ENCODE results near the gene QSOX2. TPM values are rescaled to one million over a fixed set of nuclear protein-coding genes. Genes with fewer than 3 reads are reported as not detected.

The QSOX2 gene
- total RNA-seq, 1 experiment from 2014 or later, result 19.3 TPM

DNA sequence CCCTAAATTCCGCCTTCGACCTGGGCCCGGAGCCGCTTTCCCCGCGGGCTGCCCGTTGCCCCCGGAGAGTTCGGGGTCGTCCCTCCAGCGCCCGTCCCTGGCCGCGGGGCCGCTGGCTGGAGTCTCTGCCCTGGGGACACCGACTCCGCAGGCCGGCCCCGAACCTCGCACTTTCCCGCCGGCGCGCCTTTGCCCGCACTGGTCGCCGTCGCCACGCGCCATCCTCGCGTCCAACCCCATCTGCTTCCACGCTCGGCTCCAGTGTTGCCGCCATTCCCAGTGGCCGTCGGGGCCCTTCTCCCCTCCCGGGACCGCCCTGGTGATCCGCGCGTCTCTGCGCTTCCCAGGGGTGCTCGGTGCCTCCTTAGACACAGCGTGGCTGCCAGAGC is 51.7 kb downstream of the QSOX2 start:
- no peak overlapping the region for H3K27ac ChIP-seq
- peaks cover 68% of the 10 kb centered on the region for H3K27me3 ChIP-seq (replicated peaks)
- no peaks in the 10 kb centered on the region for H3K9me3 ChIP-seq (replicated peaks)
- no peak overlapping the region for H3K4me3 ChIP-seq
- H3K36me3 ChIP-seq, result no peaks in the 10 kb centered on the region
- H3K4me1 ChIP-seq (replicated peaks), result no peaks in the 10 kb centered on the region
- no peak for DNase-seq (ENCODE audit: low read depth in 1 of 2, low spot score in 2 of 2)

DNA sequence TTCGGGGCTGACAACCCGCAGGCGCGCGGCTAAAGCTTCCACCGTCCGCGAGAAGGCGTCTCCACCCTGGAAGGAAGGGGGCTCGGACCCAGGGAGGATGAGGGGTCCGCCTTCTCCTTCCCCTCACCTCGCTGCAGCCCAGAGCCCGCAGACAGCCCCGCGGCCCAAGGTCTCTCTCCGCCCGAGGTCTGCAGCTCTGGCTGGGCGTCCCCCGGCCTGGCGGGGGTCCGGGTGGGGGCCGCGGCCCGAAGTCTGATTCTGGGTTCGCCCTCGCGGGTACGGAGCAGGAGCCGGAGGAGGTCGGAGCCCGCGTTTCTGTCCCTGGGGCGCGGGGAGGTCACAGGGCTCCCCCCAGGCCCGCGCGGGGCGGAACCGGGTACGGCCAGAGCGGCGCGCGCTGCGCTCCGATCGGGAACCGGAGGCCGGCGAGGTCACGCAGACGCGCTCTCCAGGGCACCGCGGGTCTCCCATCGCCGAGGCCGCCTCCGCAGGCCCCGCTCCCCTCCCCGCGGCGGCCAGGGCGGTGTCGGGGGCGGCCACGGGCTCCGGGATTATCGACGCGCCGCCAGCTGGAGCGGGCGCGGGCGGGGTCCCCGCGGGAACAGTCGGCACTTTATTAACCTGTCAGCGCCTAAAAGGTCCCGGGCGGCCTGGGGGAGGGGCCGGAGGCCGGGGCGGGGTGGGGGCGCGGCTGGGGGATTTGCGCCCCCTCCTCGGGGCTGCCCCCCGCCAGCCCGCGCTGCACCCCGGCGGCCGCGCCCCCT is 52.3 kb downstream of the QSOX2 start:
- no peak overlapping the region for H3K4me3 ChIP-seq
- no peaks in the 10 kb centered on the region for H3K4me1 ChIP-seq (replicated peaks)
- no peak overlapping the region for H3K27ac ChIP-seq
- DNase-seq (ENCODE audit: low read depth in 1 of 2, low spot score in 2 of 2), result no peak
- H3K27me3 ChIP-seq (replicated peaks), result peaks cover 63% of the 10 kb centered on the region
- H3K36me3 ChIP-seq, result no peaks in the 10 kb centered on the region
- no peaks in the 10 kb centered on the region for H3K9me3 ChIP-seq (replicated peaks)

DNA sequence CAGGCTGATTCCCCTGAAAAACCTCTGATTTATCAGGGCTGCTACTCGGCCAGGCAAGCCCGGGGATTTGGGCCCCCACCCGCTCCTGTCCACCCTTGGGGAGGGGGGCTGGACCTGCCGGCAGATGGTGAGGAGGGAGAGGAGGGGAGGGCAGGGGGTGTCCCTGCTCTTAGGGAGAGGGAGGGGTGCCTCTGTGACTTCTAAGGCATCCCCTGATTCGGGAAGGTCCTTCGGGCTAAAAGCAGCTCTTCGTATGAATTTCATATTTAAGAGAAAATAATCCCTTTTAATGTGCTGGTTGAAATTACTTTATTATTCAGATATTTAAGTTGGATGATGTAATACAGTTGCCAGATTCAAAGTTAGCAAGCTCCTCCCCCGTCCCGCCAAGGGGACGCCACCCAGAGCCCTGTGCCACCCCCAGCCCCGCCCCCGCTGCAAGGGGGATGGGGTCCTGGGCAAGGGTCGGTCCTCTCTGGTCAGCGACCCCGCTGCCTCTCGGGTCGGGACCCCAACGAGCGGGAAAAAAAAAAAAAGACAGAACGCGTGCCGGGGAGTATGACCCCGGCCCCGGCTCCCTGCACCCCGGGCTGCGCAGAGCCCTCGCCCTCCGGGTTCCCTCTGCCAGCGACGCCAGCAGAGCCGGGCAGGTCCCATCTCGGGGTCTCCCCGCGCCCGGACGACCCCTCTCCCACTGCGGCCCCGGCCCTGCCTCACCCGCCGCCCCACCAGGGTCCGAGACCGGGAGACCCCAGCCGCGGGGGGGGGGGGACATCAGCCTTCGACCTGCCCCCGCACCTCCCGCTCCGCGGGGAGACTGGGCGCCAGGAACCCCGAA is 53.1 kb downstream of the QSOX2 start:
- Histone ChIP-seq H3K36me3 (no peaks in the 10 kb centered on the region), H3K27me3 (replicated peaks) (peaks cover 59% of the 10 kb centered on the region), H3K9me3 (replicated peaks) (no peaks in the 10 kb centered on the region), H3K4me3 (no peak overlapping the region), H3K4me1 (replicated peaks) (no peaks in the 10 kb centered on the region), H3K27ac (no peak overlapping the region)
- no peak for DNase-seq (ENCODE audit: low read depth in 1 of 2, low spot score in 2 of 2)

DNA sequence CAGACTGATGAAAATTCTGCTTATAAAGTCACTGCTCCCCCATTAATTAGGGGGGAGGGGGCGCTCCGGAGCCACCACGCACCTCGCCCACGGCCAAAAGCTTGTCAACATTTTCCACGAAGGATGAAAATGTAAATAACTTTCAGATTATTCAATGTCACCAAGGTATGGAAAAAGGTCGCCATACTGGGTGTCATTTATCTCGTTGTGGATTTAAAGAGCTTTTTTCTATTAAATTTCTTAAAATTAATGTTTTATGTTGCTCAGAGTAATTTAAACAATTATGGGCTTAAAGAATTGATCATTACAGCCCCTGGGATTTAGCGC is 53.7 kb downstream of the QSOX2 start:
- no peaks in the 10 kb centered on the region for H3K4me1 ChIP-seq (replicated peaks)
- no peaks in the 10 kb centered on the region for H3K36me3 ChIP-seq
- no peak overlapping the region for H3K4me3 ChIP-seq
- H3K27me3 ChIP-seq (replicated peaks), result peaks cover 59% of the 10 kb centered on the region
- no peak for DNase-seq (ENCODE audit: low read depth in 1 of 2, low spot score in 2 of 2)
- no peaks in the 10 kb centered on the region for H3K9me3 ChIP-seq (replicated peaks)
- no peak overlapping the region for H3K27ac ChIP-seq

DNA sequence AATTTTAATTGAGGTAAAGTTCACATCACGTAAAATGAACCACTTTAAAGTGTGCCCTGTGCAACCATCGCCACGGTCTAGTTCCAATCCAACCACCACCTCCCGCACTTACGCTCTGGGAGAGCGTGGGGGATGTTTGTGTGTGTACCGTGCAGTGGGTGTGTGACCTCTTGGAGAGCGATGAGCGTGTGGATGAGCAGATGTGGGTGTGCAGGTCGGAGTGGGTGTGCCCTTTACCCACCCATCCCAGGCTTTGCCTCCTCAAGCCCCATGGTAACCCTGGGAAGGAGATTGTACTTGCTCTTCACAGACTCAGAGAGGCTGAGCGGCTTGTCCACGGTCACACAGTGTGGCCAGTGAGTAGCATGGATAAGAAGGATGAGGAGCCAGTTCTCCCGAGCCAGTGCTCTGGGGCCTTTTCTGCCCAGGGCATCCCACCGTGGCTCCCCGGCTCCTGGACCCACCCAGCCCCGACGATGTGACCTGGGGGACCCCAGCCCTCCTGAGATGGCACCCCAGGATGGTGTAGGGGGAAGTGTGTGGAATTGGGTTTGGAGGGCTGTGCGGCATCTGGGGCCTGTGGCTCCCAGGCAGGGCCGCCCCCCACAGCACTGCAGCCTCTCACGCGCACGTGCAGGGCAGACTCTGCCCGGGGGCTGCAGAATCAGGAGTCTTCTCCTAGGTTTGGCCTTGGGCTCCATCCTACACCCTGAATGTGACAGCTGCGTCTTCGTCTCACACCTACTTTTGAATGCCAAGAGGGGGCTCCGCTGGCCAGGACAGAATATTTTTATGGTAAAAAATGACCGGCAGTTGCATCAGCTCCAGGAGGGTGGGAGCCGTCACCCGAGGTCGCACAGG is 54.3 kb downstream of the QSOX2 start:
- Histone ChIP-seq H3K27me3 (replicated peaks) (peaks cover 53% of the 10 kb centered on the region), H3K27ac (no peak overlapping the region), H3K4me1 (replicated peaks) (no peaks in the 10 kb centered on the region), H3K36me3 (no peaks in the 10 kb centered on the region), H3K4me3 (no peak overlapping the region), H3K9me3 (replicated peaks) (no peaks in the 10 kb centered on the region)
- DNase-seq (ENCODE audit: low read depth in 1 of 2, low spot score in 2 of 2), result no peak

DNA sequence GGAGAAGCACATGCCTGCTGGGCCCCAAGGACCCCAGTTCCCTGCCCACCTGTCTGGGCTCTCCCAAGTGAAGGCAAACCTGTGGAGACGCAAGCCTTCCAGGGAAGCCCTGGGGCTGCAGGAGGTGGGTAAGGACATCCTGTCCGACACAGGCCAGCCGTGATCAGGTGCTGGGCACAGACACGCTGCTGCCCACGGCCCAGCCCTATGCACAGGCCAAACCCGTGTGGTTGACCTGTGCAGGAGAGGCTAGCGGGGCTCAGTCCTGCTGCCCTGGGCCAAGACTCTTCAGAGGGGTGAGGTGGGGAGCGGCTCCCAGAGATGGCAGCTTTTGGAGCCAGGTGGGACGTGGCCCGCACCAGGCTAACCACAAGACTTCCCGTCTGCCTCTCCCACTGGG is 55.0 kb downstream of the QSOX2 start:
- H3K27me3 ChIP-seq (replicated peaks), result peaks cover 48% of the 10 kb centered on the region
- no peaks in the 10 kb centered on the region for H3K36me3 ChIP-seq
- no peak for DNase-seq (ENCODE audit: low read depth in 1 of 2, low spot score in 2 of 2)
- no peak overlapping the region for H3K4me3 ChIP-seq
- no peaks in the 10 kb centered on the region for H3K9me3 ChIP-seq (replicated peaks)
- H3K4me1 ChIP-seq (replicated peaks), result no peaks in the 10 kb centered on the region
- no peak overlapping the region for H3K27ac ChIP-seq

DNA sequence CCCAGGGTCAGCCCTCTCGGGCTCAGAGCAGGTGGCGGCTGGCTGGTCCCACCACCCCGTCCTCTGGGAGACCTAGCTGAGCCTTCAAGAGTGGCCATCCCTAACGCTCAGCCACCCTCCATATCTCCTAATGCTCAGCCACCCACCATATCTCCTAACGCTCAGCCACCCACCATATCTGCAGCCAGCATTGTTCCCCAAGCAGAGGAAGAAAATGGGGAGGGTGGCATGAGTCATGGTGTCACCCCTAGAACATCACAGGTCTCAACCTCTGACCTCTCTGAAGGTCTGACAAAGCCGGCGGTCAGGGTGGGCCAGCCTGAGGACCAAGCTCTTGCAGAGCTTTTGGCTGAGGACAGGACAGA is 55.4 kb downstream of the QSOX2 start:
- no peak overlapping the region for H3K27ac ChIP-seq
- no peaks in the 10 kb centered on the region for H3K9me3 ChIP-seq (replicated peaks)
- H3K27me3 ChIP-seq (replicated peaks), result peaks cover 46% of the 10 kb centered on the region
- no peaks in the 10 kb centered on the region for H3K4me1 ChIP-seq (replicated peaks)
- no peak overlapping the region for H3K4me3 ChIP-seq
- no peaks in the 10 kb centered on the region for H3K36me3 ChIP-seq
- no peak for DNase-seq (ENCODE audit: low read depth in 1 of 2, low spot score in 2 of 2)

DNA sequence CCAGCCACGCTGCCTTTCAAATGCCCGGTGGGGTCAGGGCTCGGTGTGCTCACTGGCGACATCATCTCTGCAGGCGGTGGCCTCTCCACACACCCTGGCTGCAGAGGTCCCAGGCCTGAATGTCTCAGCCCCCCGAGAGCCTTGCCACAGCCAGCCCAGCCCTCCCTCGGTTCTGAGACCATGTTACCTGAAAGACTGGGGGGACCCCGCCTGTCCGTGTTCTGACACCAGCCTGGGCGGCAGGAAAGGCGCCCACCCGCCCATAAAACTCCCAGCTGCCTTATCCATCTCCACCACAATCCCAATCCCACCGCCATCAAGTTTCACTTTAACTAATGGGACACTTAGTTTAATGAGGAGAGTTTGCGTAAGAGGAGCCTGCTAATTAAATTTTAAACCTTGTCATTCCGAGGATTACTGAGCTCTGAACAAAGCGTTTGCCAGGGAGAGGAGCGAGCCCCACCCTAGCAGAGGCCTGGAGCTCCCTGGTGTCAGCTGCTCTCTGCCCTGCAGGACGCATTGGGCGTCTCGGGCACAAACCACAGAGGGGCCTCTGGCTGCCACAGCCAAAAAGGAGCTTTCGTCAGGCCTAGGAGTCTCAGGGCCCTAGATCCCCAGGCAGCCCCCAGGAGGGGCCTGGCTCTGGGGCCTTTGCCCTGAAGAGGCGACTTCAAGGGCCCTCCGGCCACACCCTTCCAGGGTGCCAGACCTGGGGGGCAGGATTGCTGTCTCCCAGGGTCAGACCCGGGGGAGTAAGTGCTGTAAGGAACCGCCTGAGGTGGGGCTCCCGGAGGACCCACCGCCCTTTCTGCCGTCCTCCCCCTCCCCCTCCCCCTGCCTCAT is 56.0 kb downstream of the QSOX2 start:
- Histone ChIP-seq H3K27me3 (replicated peaks) (peaks cover 44% of the 10 kb centered on the region), H3K4me1 (replicated peaks) (no peaks in the 10 kb centered on the region), H3K36me3 (no peaks in the 10 kb centered on the region), H3K9me3 (replicated peaks) (no peaks in the 10 kb centered on the region), H3K4me3 (no peak overlapping the region), H3K27ac (no peak overlapping the region)
- no peak for DNase-seq (ENCODE audit: low read depth in 1 of 2, low spot score in 2 of 2)

DNA sequence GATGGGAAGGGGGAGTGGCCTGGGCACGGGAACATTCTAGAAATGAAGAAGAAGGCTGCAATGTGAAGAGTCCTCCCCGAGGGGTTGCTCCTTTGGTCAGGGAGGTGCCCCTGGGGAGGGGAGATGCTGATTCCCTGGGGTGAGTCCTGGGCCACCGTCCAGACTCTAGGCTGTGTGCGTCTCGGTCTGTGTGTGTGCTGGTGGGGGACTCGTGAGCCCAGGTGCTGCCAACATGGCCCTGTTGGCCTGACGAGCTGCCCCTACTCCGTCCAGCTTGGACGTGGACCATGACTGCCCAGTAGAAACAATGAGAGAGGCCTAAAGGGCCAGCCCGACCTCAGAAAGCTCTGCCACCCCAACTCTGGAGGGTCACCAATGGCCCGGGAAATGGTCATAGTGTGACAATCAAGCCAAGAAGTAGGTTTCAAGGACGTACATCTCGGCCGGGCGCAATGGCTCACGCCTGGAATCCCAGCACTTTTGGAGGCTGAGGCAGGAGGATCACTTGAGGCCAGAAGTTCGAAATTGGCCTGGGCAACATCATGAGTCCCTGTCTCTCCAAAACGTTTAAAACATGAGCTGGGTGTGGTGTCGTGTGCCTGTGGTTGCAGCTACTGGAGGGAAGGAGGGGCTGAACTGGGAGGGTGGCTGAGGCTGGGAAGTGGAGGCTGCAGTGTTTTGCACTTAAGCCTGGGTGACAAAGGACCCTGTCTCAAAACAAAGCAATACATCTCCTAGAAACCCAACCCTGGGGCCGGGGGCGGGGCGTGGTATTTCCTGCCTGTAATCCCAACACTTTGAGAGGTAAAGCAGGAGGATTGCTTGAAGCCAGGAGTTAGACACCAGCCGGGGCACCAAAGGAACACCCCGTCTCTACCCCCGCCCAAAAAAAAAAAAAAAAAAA is 57.7 kb downstream of the QSOX2 start:
- Histone ChIP-seq H3K4me1 (replicated peaks) (no peaks in the 10 kb centered on the region), H3K27ac (no peak overlapping the region), H3K27me3 (replicated peaks) (peaks cover 40% of the 10 kb centered on the region), H3K4me3 (no peak overlapping the region), H3K9me3 (replicated peaks) (no peaks in the 10 kb centered on the region), H3K36me3 (no peaks in the 10 kb centered on the region)
- no peak for DNase-seq (ENCODE audit: low read depth in 1 of 2, low spot score in 2 of 2)

DNA sequence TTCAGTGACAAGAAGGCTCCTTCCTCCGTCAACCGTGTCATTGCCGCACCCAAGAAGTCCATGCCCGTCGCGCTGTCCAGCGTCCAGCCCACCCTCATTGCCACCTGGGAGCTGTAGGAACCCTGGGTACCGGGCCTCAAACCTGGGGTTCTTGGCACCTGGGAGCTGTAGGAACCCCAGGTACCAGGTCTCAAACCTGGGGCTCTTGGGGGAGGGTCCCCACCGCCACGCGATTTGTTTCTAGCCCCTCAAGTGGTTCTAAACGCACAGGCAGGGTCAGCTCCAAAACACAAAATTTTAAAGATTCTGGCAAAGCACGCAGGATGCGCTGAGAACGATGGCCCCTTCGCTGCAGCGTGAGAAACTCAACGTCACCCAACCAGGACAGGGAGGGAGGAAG is 58.4 kb downstream of the QSOX2 start:
- Histone ChIP-seq H3K27ac (no peak overlapping the region), H3K36me3 (no peaks in the 10 kb centered on the region), H3K4me1 (replicated peaks) (no peaks in the 10 kb centered on the region), H3K27me3 (replicated peaks) (peaks cover 32% of the 10 kb centered on the region), H3K4me3 (no peak overlapping the region), H3K9me3 (replicated peaks) (no peaks in the 10 kb centered on the region)
- no peak for DNase-seq (ENCODE audit: low read depth in 1 of 2, low spot score in 2 of 2)

DNA sequence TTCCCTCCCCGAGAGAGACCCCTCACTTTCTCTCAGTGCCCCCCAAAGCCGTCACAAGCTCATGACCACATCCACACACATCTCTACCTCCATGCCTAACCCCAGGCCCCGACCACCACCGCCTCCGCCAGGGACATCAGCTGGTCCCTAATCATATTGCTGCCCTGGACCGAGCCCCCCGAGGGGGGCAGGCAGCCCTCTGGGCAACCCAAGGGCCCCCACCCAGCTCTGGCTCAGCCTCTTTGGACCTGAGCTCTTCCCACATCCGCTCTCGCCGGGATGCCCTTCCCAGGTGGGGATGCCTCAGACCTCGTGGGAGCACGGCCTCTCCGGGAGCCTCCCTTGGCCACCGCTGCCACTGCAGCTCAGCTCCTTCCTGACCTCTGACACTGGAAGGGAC is 59.2 kb downstream of the QSOX2 start:
- Histone ChIP-seq H3K9me3 (replicated peaks) (no peaks in the 10 kb centered on the region), H3K4me3 (no peak overlapping the region), H3K4me1 (replicated peaks) (no peaks in the 10 kb centered on the region), H3K36me3 (no peaks in the 10 kb centered on the region), H3K27me3 (replicated peaks) (peaks cover 24% of the 10 kb centered on the region), H3K27ac (no peak overlapping the region)
- no peak for DNase-seq (ENCODE audit: low read depth in 1 of 2, low spot score in 2 of 2)

DNA sequence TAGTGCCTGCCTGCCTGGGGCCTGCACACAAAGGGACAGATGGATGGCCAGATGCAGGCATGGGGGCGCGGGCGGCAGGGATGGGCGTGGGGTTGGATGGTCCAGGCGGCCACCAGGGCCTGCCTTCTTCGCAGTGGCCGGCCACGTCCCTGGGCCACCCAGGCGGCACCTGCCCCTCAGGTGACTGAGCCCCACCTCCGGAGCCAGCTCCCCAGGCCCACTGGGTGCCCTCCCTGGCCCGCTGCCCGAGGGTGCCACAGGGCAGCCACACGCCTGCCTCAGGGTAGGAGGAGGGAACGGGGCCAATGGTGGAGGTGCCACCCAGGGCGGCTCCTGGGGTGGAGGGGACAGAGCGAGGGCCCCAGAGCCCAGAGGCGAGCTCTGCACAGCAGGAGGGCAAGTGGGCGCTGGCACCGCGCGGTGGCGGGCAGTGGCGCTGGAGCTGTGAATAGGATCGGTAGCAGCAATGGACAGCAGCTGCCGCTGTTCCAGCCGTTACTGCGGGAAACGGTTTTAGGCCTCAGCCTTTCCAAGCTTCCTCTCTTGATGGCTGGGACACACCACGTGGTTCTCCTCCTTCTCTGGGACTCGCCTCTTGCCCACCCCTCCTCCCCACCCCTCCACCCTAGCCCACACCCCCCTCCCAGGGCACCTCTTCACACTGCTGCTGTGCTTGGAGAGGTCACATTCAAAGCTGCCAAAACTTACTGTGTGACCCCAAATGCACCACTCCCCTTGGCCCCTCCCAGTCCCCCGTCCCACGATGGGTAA is 59.8 kb downstream of the QSOX2 start:
- Histone ChIP-seq H3K27ac (no peak overlapping the region), H3K4me3 (no peak overlapping the region), H3K9me3 (replicated peaks) (no peaks in the 10 kb centered on the region), H3K4me1 (replicated peaks) (no peaks in the 10 kb centered on the region), H3K27me3 (replicated peaks) (peaks cover 22% of the 10 kb centered on the region), H3K36me3 (no peaks in the 10 kb centered on the region)
- DNase-seq (ENCODE audit: low read depth in 1 of 2, low spot score in 2 of 2), result no peak
